Suppressor macrophage treated with lipopolysaccharide for 1 hour (primary cell): Measurements from ENCODE around the gene AAR2.

Source experiments
- DNase-seq, 3 donors: peaks; one replicate each; pipeline ENCODE4 v3.0.0-alpha.2; 2020 to 2022

The AAR2 gene

GRCh38 chr20:36285746-36286447 lies 49.6 kb downstream of the AAR2 start:
- no peak for DNase-seq

- no peak for DNase-seq
These were observed 61.4 kb downstream of the AAR2 start for GRCh38 chr20:36297656-36298055.

GRCh38 chr20:36298061-36298460 lies 61.8 kb downstream of the AAR2 start:
- DNase-seq, result no peak

GRCh38 chr20:36298795-36299339 lies 62.6 kb downstream of the AAR2 start:
- DNase-seq, result no peak

GRCh38 chr20:36299459-36299858 lies 63.2 kb downstream of the AAR2 start:
- no peak for DNase-seq

GRCh38 chr20:36301359-36302119 lies 65.3 kb downstream of the AAR2 start:
- no peak for DNase-seq

- DNase-seq, result peak; percentile 54 to 63 (median 56)
These were observed 66.8 kb downstream of the AAR2 start for GRCh38 chr20:36303020-36303595.

- no peak for DNase-seq
These were observed 67.6 kb downstream of the AAR2 start for GRCh38 chr20:36303831-36304230.

- no peak for DNase-seq
These were observed 68.7 kb downstream of the AAR2 start for GRCh38 chr20:36304786-36305495.

- DNase-seq, result peak in 1 of 3 donors; percentile 5
These were observed 69.6 kb downstream of the AAR2 start, which contains the start of gene DLGAP4 for GRCh38 chr20:36305602-36306551. Gene DLGAP4, plus strand, starts transcription at chr20:36306339. Its CDS starts 125,379 bp downstream, at chr20:36431718.
